Lower leg skin (tissue), 4 donors: ENCODE data around the gene ADAMTS10. TPM values are rescaled to one million over a fixed set of nuclear protein-coding genes. Genes with fewer than 3 reads are reported as not detected.
"Not testable (repeated sequence)": the region's sequence is repeated elsewhere in the genome, so short reads cannot be mapped to it uniquely, and the experiment has no call there.

ENCODE experiments used
- DNase-seq, 2 donors: peaks; one replicate each; pipeline ENCODE4 v3.0.0-alpha.2; 2019; ENCODE audit warnings: low spot score in 2 of 2
- H3K4me3 ChIP-seq: fragments of 200-600 bp; sonication (generic); 2 replicates; pipeline ENCODE4 v1.5.1; 2017; ENCODE audit warnings: mild to moderate bottlenecking, low read depth; ENCODE audit not compliant: poor library complexity, severe bottlenecking
- POLR2A ChIP-seq, 2 donors: fragments of 450-650 bp; IDR thresholded peaks; one replicate each; pipeline ENCODE4 v1.6.1; 2016 to 2017; ENCODE audit warnings: antibody characterized with exemption in 2 of 2, mild to moderate bottlenecking in 1 of 2, moderate library complexity in 1 of 2
- WGBS, 2 donors: methylation state at CpG; one replicate each; pipeline ENCODE4 v1.1.5; 2018; 5-methylcytosine and 5-hydroxymethylcytosine counted together
- intact Hi-C: fragments of 100-400 bp; cut with DNase I; formaldehyde crosslinking; loops from one replicate; pipeline ENCODE4 v1.15.0; 2023; ENCODE audit warnings: low total_unique reads
- total RNA-seq, 4 donors: library from RNA; depleted of rRNA; stranded (reverse); fragments of >200 nt; gene quantifications; one replicate each; pipeline ENCODE4 v1.1.0, GENCODE V29; 2016
- TF ChIP-seq, protein P1 (sequence below), 3 donors: fragments of 450-650 bp; IDR thresholded peaks; one replicate each; pipeline ENCODE4 v1.5.1; 2016; ENCODE audit warnings: antibody characterized with exemption in 3 of 3, mild to moderate bottlenecking in 3 of 3, moderate library complexity in 2 of 3

Gene ADAMTS10
- total RNA-seq, 4 donors from 2014 or later = 6.1 to 21.3 (median 14.1) TPM

- intact Hi-C loops = loop anchor here (5.0 kb wide), 1 partner anchor 154 kb away; no protein-coding TSS in a partner anchor
- DNase-seq = no peak
- no peak overlapping the region for H3K4me3 ChIP-seq
- WGBS, 2 donors = 25 to 29% methylated on average over 4 to 5 of the region's 5 CpGs
- TF ChIP-seq POLR2A (IDR thresholded peaks at IDR 0.05) = no peak
- TF ChIP-seq, protein P1, sequence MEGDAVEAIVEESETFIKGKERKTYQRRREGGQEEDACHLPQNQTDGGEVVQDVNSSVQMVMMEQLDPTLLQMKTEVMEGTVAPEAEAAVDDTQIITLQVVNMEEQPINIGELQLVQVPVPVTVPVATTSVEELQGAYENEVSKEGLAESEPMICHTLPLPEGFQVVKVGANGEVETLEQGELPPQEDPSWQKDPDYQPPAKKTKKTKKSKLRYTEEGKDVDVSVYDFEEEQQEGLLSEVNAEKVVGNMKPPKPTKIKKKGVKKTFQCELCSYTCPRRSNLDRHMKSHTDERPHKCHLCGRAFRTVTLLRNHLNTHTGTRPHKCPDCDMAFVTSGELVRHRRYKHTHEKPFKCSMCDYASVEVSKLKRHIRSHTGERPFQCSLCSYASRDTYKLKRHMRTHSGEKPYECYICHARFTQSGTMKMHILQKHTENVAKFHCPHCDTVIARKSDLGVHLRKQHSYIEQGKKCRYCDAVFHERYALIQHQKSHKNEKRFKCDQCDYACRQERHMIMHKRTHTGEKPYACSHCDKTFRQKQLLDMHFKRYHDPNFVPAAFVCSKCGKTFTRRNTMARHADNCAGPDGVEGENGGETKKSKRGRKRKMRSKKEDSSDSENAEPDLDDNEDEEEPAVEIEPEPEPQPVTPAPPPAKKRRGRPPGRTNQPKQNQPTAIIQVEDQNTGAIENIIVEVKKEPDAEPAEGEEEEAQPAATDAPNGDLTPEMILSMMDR (IDR thresholded peaks at IDR 0.05) = no peak
Observed at GRCh38 chr19:8571006-8571411, 39.5 kb downstream of the ADAMTS10 start.

- no peak for TF ChIP-seq POLR2A (IDR thresholded peaks at IDR 0.05)
- TF ChIP-seq, protein P1 (IDR thresholded peaks at IDR 0.05) = no peak
- intact Hi-C loops = no loop called here
- peak in 1 of 2 donors; percentile 56 for DNase-seq
- WGBS, 2 donors = 62 to 66% methylated on average over 5 of the region's 5 CpGs
- H3K4me3 ChIP-seq = no peak overlapping the region
Observed at GRCh38 chr19:8569066-8569771, 41.3 kb downstream of the ADAMTS10 start.

GRCh38 chr19:8567522-8568172, 42.9 kb downstream of the ADAMTS10 start:
- no peak overlapping the region for H3K4me3 ChIP-seq
- DNase-seq = no peak
- intact Hi-C loops = no loop called here
- TF ChIP-seq POLR2A (IDR thresholded peaks at IDR 0.05) = no peak
- TF ChIP-seq, protein P1 (IDR thresholded peaks at IDR 0.05) = no peak
- 88 to 90% methylated on average over 15 of the region's 15 CpGs for WGBS, 2 donors

- TF ChIP-seq, protein P1 (IDR thresholded peaks at IDR 0.05) = no peak
- no peak for TF ChIP-seq POLR2A (IDR thresholded peaks at IDR 0.05)
- no peak overlapping the region for H3K4me3 ChIP-seq
- 74 to 82% methylated on average over 7 of the region's 7 CpGs for WGBS, 2 donors
- no peak for DNase-seq
- intact Hi-C loops = no loop called here
Observed at GRCh38 chr19:8566855-8567254, 43.7 kb downstream of the ADAMTS10 start.

GRCh38 chr19:8564866-8565265, 45.6 kb downstream of the ADAMTS10 start:
- intact Hi-C loops, DNase-seq, H3K4me3 ChIP-seq: not testable (repeated sequence)
- 87 to 88% methylated on average over 8 of the region's 8 CpGs for WGBS, 2 donors

GRCh38 chr19:8561075-8561764, 49.3 kb downstream of the ADAMTS10 start:
- no peak for TF ChIP-seq POLR2A (IDR thresholded peaks at IDR 0.05)
- TF ChIP-seq, protein P1 (IDR thresholded peaks at IDR 0.05) = no peak
- no peak for DNase-seq
- no peak overlapping the region for H3K4me3 ChIP-seq
- intact Hi-C loops = no loop called here
- 68 to 74% methylated on average over 2 of the region's 2 CpGs for WGBS, 2 donors
